BJ (cell line): ENCODE measurements around the gene PADI1. TPM values are rescaled to one million over a fixed set of nuclear protein-coding genes. Genes with fewer than 3 reads are reported as not detected.

Experiments
- CTCF ChIA-PET: fragments of 350-600 bp; formaldehyde crosslinking; extraction: SDS; loops from one replicate; lab custom pipeline; 2021; ENCODE audit warnings: antibody characterized with exemption, inconsistent platforms; lab: Yijun Ruan, JAX
- POLR2A ChIA-PET: fragments of 300-600 bp; sonication (Branson Sonifier 250); formaldehyde crosslinking; extraction: SDS; loops from one replicate; lab custom pipeline; 2021; ENCODE audit warnings: antibody characterized with exemption; lab: Charles Lee
- DNase-seq: peaks from one replicate; pipeline ENCODE4 v3.0.0-alpha.2; 2011; ENCODE audit warnings: low read depth
- H3K27me3 ChIP-seq: 2 replicates; pipeline ENCODE4 v1.6.0; 2011; ENCODE audit warnings: low read length; ENCODE audit not compliant: control insufficient read depth, insufficient read depth
- H3K36me3 ChIP-seq: 2 replicates; pipeline ENCODE4 v1.5.1; 2011; ENCODE audit warnings: low read length; ENCODE audit not compliant: control insufficient read depth, insufficient read depth
- H3K4me3 ChIP-seq: 2 replicates; pipeline ENCODE4 v1.5.1; 2011; ENCODE audit warnings: low read depth, mild to moderate bottlenecking, control low read depth, low read length
- polyA plus RNA-seq: library from polyadenylated mRNA; depleted of rRNA; stranded (reverse); fragments of >200 nt; gene quantifications from 2 replicates; pipeline ENCODE4 v1.2.3, GENCODE V29; 2011
- TF ChIP-seq, protein P1 (sequence below): IDR thresholded peaks from 2 replicates; pipeline ENCODE4 v1.5.1; 2011; ENCODE audit warnings: low read depth, mild to moderate bottlenecking, control low read depth, inconsistent platforms, low read length, moderate library complexity; ENCODE audit not compliant: insufficient read depth

PADI1 gene
- polyA plus RNA-seq, 1 experiment: 0.82 TPM

DNA sequence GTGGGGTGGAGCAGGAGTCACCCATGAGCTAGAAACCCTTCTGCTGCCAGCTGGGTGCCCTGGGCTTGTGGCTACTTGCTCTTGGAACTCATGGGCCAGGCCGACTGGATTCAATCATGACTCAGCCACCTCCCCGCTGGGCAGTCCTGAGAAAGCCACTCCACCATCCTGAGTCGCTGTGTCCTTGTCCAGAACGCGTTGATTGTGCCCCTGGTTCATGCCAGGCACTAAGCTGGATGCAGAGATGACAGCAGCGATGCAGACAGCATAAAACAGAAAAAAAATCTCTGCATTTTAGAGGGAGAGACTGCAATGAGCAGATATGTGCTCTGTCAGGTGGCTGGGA, 10.6 kb downstream of the PADI1 start:
- ChIA-PET CTCF (interaction anchor here (1.2 kb wide), 1 partner anchor 10 kb away, joined by 3 read pairs; no protein-coding TSS in a partner anchor), POLR2A (no interaction called here)
- no peak for DNase-seq
- Histone ChIP-seq H3K4me3 (no peak overlapping the region), H3K36me3 (no peaks in the 10 kb centered on the region), H3K27me3 (no peaks in the 10 kb centered on the region)
- TF ChIP-seq, protein P1, sequence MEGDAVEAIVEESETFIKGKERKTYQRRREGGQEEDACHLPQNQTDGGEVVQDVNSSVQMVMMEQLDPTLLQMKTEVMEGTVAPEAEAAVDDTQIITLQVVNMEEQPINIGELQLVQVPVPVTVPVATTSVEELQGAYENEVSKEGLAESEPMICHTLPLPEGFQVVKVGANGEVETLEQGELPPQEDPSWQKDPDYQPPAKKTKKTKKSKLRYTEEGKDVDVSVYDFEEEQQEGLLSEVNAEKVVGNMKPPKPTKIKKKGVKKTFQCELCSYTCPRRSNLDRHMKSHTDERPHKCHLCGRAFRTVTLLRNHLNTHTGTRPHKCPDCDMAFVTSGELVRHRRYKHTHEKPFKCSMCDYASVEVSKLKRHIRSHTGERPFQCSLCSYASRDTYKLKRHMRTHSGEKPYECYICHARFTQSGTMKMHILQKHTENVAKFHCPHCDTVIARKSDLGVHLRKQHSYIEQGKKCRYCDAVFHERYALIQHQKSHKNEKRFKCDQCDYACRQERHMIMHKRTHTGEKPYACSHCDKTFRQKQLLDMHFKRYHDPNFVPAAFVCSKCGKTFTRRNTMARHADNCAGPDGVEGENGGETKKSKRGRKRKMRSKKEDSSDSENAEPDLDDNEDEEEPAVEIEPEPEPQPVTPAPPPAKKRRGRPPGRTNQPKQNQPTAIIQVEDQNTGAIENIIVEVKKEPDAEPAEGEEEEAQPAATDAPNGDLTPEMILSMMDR: no peak

DNA sequence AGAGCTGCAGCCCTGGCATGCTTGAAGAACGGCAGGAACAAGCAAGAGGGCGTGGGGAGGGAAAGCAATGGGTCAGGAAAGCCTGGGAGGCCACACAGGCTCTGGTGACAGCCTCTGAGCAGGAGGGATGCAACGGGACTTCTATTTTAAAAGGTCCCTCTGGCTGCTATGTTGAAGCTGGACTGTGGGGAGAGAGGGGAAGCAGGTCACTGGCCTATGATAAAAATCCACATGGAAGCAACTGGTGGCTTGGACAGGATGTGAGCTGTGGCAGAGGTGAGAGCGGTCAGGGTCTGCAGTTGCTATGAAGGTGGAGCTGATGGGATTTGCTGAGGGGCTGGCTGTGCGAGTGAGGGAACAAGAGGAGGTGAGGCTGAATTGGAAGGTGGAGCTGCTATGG, 11.2 kb downstream of the PADI1 start:
- H3K36me3 ChIP-seq: no peaks in the 10 kb centered on the region
- no peak for DNase-seq
- H3K4me3 ChIP-seq: no peak overlapping the region
- no peaks in the 10 kb centered on the region for H3K27me3 ChIP-seq
- TF ChIP-seq, protein P1: no peak
- POLR2A ChIA-PET: no interaction called here
- CTCF ChIA-PET: interaction anchor here (0.5 to 1.2 kb wide), 3 partner anchors 11 to 559 kb away, joined by 3 read pairs; no protein-coding TSS in a partner anchor

DNA sequence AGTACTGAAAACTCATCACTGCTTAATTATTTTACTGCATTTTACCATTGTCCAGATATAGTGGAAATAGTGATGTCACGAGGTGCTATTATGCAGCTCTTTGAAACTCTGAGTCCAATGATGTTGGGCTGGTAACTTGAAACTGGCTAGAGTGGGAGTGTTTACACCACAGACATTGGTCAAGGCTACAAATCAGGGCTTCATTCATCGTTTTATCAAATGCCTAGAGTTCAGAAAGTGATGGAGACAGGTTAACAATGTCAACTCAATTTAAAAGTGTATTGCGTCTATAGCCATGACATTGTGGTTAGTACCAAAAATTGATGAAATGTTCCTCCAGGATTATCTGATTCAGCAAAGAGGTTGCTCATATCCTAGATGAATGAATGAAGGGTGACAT, 12.7 kb downstream of the PADI1 start:
- DNase-seq: no peak
- ChIA-PET POLR2A (no interaction called here), CTCF (no interaction called here)
- Histone ChIP-seq H3K27me3 (peaks cover 3% of the 10 kb centered on the region; the same call in 1 of the 2 replicates), H3K36me3 (no peaks in the 10 kb centered on the region), H3K4me3 (no peak overlapping the region)
- TF ChIP-seq, protein P1: no peak

DNA sequence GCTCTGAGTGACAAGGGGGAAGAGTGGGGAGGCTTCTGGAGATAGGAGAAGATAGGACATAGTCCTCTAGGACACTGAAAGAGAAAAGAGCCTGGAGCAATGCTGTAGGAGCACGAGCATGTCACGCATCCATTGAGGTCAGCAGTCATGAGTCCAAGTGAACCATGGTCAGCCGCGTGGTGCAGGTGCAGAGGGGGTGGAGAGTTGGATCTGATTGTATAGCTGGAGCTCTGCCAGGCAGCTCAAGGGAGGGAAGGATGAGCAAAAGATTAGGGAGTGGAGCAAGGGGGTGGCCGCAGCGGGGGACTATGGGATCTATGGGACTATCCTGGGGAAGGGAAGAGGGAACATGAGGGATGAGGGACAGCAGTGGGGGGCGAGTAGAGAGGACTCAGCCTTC, 14.0 kb downstream of the PADI1 start:
- DNase-seq: no peak
- POLR2A ChIA-PET: no interaction called here
- Histone ChIP-seq H3K4me3 (no peak overlapping the region), H3K36me3 (no peaks in the 10 kb centered on the region), H3K27me3 (peaks cover 3% of the 10 kb centered on the region; the same call in 1 of the 2 replicates)
- CTCF ChIA-PET: no interaction called here
- TF ChIP-seq, protein P1: no peak

DNA sequence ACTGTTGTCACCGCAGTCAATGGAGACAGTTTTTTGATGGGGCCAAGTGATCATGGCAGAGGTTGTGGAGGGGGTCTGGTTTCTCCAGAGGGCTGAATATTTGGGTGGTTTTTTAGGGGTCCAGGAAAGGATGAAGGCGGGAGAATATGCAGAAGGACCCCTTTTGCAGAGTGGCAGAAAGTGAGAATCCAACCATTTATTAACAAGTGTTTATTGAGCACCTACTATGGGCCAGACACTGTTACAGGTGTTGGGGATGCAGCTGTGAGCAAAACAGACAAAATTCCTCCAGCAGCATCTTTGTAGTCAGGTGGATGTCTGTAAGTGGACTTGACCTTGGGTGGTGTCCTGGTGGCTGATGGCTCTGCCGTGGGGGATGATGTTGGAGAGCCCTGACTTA, 15.4 kb downstream of the PADI1 start:
- Histone ChIP-seq H3K36me3 (no peaks in the 10 kb centered on the region), H3K4me3 (no peak overlapping the region), H3K27me3 (peaks cover 3% of the 10 kb centered on the region; the same call in 1 of the 2 replicates)
- DNase-seq: no peak
- POLR2A ChIA-PET: no interaction called here
- TF ChIP-seq, protein P1: no peak
- CTCF ChIA-PET: no interaction called here
